ENCODE results near the gene GNG12.

DNA sequence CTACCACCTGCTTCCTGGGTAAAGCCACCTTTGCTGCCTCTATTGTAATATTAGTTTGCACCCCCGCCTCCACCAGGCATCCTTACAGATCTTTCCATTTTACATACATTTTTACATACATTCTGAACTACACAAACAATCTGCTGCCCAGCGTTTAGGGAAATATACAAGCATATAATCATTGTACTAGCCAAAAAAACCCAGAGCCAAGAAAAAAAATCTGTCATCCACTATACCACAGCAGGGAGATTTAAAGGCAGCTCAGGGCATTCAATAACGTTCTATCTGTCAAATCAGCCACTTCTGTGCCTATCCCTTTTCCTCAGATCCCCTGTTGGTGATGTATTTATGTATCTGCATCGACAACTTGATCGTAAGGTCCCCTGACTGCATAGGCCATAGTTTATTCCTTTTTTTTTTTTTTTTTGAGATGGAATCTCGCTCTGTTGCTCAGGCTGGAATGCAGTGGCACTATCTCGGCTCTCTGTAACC lies 43.0 kb downstream of the GNG12 start:
- no peak for TF ChIP-seq POLR2A (IDR thresholded peaks at IDR 0.05)
- TF ChIP-seq, protein P1, sequence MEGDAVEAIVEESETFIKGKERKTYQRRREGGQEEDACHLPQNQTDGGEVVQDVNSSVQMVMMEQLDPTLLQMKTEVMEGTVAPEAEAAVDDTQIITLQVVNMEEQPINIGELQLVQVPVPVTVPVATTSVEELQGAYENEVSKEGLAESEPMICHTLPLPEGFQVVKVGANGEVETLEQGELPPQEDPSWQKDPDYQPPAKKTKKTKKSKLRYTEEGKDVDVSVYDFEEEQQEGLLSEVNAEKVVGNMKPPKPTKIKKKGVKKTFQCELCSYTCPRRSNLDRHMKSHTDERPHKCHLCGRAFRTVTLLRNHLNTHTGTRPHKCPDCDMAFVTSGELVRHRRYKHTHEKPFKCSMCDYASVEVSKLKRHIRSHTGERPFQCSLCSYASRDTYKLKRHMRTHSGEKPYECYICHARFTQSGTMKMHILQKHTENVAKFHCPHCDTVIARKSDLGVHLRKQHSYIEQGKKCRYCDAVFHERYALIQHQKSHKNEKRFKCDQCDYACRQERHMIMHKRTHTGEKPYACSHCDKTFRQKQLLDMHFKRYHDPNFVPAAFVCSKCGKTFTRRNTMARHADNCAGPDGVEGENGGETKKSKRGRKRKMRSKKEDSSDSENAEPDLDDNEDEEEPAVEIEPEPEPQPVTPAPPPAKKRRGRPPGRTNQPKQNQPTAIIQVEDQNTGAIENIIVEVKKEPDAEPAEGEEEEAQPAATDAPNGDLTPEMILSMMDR (IDR thresholded peaks at IDR 0.05), result no peak
